GM12874 (cell line): ENCODE measurements around the gene FGD2.

Experiments
- TF ChIP-seq, protein P1 (sequence below): IDR thresholded peaks from 2 replicates; pipeline ENCODE4 v1.5.1; 2011; ENCODE audit warnings: low read depth, mild to moderate bottlenecking, control low read depth, low read length, moderate library complexity; ENCODE audit not compliant: insufficient read depth

The FGD2 gene

DNA sequence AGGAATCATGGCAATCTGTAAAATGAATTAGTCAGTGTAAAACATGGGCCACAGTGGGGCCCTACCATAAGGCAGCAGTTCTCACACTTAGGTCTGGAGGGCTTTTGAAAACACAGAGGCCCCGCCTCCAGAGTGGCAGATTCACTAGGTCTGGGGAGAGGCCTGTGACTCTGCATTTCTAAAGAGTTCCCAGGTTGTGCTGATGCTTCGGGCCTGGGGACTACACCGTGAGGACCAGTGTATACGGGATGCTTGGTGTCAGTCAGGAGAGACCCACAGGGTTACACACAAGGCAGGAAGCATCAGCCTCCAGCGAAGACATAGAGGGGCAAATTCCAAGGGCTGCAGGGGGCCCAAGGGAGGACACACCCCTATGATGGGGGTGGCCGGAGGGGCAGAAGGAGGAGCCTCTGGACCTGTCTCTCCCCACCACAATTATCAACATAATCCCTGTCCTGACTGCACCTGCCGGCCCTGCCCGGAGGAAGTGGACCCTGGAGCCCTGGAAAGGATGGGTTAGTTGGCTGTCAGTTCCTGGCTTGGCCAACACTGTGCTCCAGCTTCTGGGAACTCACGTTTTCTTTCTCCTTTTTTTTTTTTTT is 46.7 kb downstream of the FGD2 start:
- TF ChIP-seq, protein P1, sequence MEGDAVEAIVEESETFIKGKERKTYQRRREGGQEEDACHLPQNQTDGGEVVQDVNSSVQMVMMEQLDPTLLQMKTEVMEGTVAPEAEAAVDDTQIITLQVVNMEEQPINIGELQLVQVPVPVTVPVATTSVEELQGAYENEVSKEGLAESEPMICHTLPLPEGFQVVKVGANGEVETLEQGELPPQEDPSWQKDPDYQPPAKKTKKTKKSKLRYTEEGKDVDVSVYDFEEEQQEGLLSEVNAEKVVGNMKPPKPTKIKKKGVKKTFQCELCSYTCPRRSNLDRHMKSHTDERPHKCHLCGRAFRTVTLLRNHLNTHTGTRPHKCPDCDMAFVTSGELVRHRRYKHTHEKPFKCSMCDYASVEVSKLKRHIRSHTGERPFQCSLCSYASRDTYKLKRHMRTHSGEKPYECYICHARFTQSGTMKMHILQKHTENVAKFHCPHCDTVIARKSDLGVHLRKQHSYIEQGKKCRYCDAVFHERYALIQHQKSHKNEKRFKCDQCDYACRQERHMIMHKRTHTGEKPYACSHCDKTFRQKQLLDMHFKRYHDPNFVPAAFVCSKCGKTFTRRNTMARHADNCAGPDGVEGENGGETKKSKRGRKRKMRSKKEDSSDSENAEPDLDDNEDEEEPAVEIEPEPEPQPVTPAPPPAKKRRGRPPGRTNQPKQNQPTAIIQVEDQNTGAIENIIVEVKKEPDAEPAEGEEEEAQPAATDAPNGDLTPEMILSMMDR = no peak

DNA sequence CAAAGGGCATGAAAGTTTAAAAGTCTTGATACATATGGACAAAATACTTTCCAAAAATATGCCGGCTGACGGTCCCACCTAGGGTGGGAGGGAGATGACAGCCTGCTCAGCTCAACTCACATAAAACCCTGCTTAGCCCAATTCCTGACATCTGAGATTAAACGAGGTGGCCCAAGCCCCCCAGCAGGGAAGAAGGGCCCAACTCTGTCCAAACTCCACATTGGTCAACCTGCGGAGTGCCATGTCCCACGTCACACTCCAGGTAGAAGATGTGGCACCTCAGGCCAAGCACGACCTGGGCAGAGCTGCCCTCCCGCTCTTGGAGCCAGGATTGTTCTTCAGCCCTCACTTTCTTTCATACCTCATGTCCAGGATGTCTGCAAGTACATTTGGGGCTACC is 48.2 kb downstream of the FGD2 start:
- TF ChIP-seq, protein P1 = no peak

DNA sequence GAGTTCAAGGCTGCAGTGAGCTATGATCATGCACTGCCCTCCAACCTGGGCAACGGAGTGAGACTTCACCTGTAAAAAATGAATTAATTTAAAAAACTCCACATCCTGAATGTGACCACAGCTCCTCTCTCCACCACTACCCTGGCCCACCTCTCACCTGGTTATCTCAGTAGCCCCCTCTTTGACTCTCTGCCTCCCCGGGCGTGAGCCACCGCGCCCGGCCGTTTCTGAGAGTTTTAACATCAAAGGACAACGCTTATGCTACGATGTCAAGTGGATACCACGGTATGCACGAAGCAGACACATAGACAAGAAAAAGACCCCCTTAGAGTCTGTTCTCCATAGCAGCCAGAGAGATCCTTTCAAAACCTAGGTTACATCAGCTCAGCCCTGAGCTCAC is 48.7 kb downstream of the FGD2 start:
- TF ChIP-seq, protein P1 = no peak

DNA sequence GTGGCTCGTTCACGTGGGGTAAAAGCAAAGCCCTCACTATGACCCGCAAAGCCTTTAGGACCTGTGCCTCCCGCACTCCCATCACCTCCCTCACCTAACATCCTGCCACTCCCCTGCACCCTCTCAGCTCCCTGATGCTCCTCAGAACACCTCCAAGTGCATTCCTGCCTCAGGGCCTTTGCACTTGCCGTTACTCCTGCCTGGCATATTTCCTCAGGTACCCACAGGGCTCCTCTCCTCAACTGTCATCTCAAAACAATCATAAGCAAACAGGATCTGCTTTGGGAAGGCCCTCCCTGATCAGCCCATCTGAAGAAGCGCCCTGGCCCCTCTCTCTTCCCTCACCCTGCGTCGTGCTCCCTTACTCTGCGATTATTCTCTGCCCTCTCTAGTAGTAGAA is 49.1 kb downstream of the FGD2 start:
- TF ChIP-seq, protein P1 = no peak

DNA sequence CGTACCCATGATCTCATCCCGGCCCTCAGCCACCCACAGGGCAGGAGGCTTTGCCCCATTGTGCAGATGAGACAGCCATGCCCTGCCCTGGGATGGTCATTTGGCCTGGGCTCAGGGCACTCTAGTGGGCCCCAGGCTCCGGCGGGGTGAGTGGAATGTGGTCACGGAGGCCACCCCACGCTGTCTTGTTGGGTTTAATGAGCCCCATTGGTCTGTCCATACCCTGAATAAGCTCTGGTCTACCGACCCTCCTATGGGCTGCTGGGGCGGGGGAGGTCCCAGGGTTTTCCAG is 50.6 kb downstream of the FGD2 start:
- TF ChIP-seq, protein P1 = no peak

DNA sequence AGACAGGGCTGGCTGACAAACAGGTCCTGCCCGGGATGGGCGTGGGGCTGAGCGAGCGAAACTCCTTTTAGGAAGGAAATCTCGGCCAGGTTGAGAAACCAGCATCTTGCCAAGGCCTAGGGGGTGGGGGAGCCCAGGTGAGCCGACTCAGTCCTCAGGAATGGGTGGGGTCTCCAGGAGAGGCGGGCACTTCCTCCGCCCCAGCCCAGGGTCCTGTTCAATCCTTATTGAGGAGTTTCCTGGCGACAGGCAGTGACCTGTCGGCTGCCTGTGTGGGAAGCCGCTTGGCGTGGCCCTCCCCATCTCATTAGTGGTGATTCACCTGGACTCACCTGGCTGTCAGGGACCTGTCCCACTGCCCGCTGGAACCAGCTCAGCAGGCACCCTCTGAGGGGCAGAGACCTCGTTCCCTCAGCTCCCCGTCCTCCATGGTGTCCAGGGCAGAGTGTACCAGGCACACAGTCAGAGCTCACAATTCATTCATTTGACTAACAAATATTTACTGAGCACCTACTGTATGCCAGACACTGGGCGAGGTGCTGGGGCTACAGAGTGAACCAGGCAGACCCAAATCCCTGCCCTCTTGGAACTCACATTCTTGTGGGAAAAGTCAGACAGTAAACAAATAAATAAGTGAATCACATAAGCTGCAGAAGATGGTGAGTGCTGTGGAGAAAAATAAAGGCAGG is 51.1 kb downstream of the FGD2 start:
- TF ChIP-seq, protein P1 = no peak

DNA sequence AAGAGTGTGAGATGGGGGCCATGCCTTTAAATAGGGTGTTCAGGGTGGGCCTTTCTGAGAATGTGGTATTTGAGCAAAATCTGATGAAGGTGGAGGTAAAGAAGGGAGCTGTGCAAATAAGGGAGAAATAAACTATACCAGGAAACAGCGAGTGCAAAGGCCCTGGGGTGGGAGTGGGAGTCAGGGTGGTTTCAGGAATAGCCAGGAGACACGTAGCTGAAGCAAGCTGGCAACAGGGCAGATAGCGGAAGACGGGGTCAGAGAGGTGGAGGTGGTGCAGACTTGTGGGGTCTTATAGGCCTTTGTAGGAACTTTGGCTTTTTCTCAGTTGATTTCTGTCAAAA is 51.6 kb downstream of the FGD2 start:
- TF ChIP-seq, protein P1 = no peak

DNA sequence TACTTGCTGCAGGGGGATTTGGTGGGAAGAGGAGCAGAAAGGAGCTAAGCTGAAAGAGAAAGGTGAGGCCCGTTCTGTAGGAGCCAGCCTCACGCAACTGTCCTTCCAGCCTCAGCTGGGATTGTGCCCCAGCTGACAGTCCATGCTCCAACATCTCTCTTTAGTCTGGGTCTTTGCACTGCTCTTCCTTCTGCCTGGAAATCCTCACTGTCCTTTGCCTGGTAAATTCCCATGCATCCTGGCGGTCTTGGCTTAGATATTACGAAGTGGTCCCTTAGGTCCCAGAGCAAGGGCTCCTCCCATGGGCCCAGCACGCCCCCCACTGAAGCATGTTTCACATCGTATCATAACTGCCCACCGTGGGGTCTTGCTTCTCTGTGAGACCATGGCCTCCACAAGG is 52.2 kb downstream of the FGD2 start:
- TF ChIP-seq, protein P1 = no peak
